ENCODE measurements around the gene NRSN2.
A peak's percentile ranks its signal among the peaks of the same experiment; 100 is the strongest.

Gene NRSN2

GRCh38 chr20:309841-310644, 36.9 kb upstream of the NRSN2 start:
- peak overlapping the region; percentile 23 for H3K4me3 ChIP-seq (ENCODE audit: insufficient read depth, low read depth, low read length, poor library complexity, severe bottlenecking)
- no peak overlapping the region for H3K27ac ChIP-seq (ENCODE audit: insufficient read depth, low read length, poor library complexity, severe bottlenecking)
- H3K9me3 ChIP-seq (ENCODE audit: control insufficient read depth, low read length): no peaks in the 10 kb centered on the region
- H3K4me1 ChIP-seq (ENCODE audit: control insufficient read depth, insufficient read depth, low read length, poor library complexity, severe bottlenecking): peaks cover 3% of the 10 kb centered on the region
- DNase-seq: peak; percentile 23 to 65 (median 35)
- no peaks in the 10 kb centered on the region for H3K36me3 ChIP-seq (ENCODE audit: control insufficient read depth, insufficient read depth, low read length)
- no peaks in the 10 kb centered on the region for H3K27me3 ChIP-seq (replicated peaks; ENCODE audit: control insufficient read depth, insufficient read depth, low read length, poor library complexity, severe bottlenecking)

GRCh38 chr20:310645-311044, 36.3 kb upstream of the NRSN2 start:
- Histone ChIP-seq H3K27ac (ENCODE audit: insufficient read depth, low read length, poor library complexity, severe bottlenecking) (no peak overlapping the region), H3K4me1 (ENCODE audit: control insufficient read depth, insufficient read depth, low read length, poor library complexity, severe bottlenecking) (peaks cover 3% of the 10 kb centered on the region), H3K4me3 (ENCODE audit: insufficient read depth, low read depth, low read length, poor library complexity, severe bottlenecking) (peak overlapping the region; percentile 23), H3K27me3 (replicated peaks; ENCODE audit: control insufficient read depth, insufficient read depth, low read length, poor library complexity, severe bottlenecking) (no peaks in the 10 kb centered on the region), H3K9me3 (ENCODE audit: control insufficient read depth, low read length) (no peaks in the 10 kb centered on the region), H3K36me3 (ENCODE audit: control insufficient read depth, insufficient read depth, low read length) (no peaks in the 10 kb centered on the region)
- DNase-seq: no peak

- Histone ChIP-seq H3K27ac (ENCODE audit: insufficient read depth, low read length, poor library complexity, severe bottlenecking) (no peak overlapping the region), H3K4me3 (ENCODE audit: insufficient read depth, low read depth, low read length, poor library complexity, severe bottlenecking) (no peak overlapping the region), H3K27me3 (replicated peaks; ENCODE audit: control insufficient read depth, insufficient read depth, low read length, poor library complexity, severe bottlenecking) (no peaks in the 10 kb centered on the region), H3K9me3 (ENCODE audit: control insufficient read depth, low read length) (no peaks in the 10 kb centered on the region), H3K4me1 (ENCODE audit: control insufficient read depth, insufficient read depth, low read length, poor library complexity, severe bottlenecking) (peaks cover 3% of the 10 kb centered on the region), H3K36me3 (ENCODE audit: control insufficient read depth, insufficient read depth, low read length) (no peaks in the 10 kb centered on the region)
- no peak for DNase-seq
Observed at GRCh38 chr20:311609-312008, 35.3 kb upstream of the NRSN2 start.

GRCh38 chr20:312067-312466, 34.8 kb upstream of the NRSN2 start:
- no peak for DNase-seq
- Histone ChIP-seq H3K9me3 (ENCODE audit: control insufficient read depth, low read length) (no peaks in the 10 kb centered on the region), H3K4me3 (ENCODE audit: insufficient read depth, low read depth, low read length, poor library complexity, severe bottlenecking) (no peak overlapping the region), H3K27me3 (replicated peaks; ENCODE audit: control insufficient read depth, insufficient read depth, low read length, poor library complexity, severe bottlenecking) (no peaks in the 10 kb centered on the region), H3K27ac (ENCODE audit: insufficient read depth, low read length, poor library complexity, severe bottlenecking) (no peak overlapping the region), H3K36me3 (ENCODE audit: control insufficient read depth, insufficient read depth, low read length) (no peaks in the 10 kb centered on the region), H3K4me1 (ENCODE audit: control insufficient read depth, insufficient read depth, low read length, poor library complexity, severe bottlenecking) (peaks cover 3% of the 10 kb centered on the region)

DNA sequence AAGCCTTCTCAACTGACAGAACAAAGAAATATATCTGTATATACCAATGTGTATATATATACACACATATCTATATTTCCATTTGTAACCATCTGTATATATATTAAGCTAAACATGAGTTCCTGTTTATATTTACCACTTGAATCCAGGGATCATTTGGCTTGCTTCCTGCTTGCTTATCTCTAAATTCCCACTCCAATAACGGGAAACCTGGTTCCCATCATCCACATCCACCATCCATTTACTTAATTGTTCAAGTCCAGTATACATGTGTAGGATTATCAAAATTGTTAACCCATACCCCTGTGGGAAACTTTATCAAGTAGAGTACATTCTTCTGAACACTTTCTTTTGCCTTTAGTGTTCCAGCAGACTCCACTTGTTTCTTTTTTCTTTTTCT, 34.0 kb upstream of the NRSN2 start:
- H3K36me3 ChIP-seq (ENCODE audit: control insufficient read depth, insufficient read depth, low read length): no peaks in the 10 kb centered on the region
- DNase-seq: no peak
- H3K27me3 ChIP-seq (replicated peaks; ENCODE audit: control insufficient read depth, insufficient read depth, low read length, poor library complexity, severe bottlenecking): no peaks in the 10 kb centered on the region
- no peak overlapping the region for H3K27ac ChIP-seq (ENCODE audit: insufficient read depth, low read length, poor library complexity, severe bottlenecking)
- H3K9me3 ChIP-seq (ENCODE audit: control insufficient read depth, low read length): no peaks in the 10 kb centered on the region
- H3K4me3 ChIP-seq (ENCODE audit: insufficient read depth, low read depth, low read length, poor library complexity, severe bottlenecking): no peak overlapping the region
- H3K4me1 ChIP-seq (ENCODE audit: control insufficient read depth, insufficient read depth, low read length, poor library complexity, severe bottlenecking): peaks cover 3% of the 10 kb centered on the region

- DNase-seq: no peak
- Histone ChIP-seq H3K36me3 (ENCODE audit: control insufficient read depth, insufficient read depth, low read length) (no peaks in the 10 kb centered on the region), H3K27ac (ENCODE audit: insufficient read depth, low read length, poor library complexity, severe bottlenecking) (no peak overlapping the region), H3K27me3 (replicated peaks; ENCODE audit: control insufficient read depth, insufficient read depth, low read length, poor library complexity, severe bottlenecking) (no peaks in the 10 kb centered on the region), H3K9me3 (ENCODE audit: control insufficient read depth, low read length) (no peaks in the 10 kb centered on the region), H3K4me1 (ENCODE audit: control insufficient read depth, insufficient read depth, low read length, poor library complexity, severe bottlenecking) (peaks cover 3% of the 10 kb centered on the region), H3K4me3 (ENCODE audit: insufficient read depth, low read depth, low read length, poor library complexity, severe bottlenecking) (no peak overlapping the region)
Observed at GRCh38 chr20:313402-313801, 33.5 kb upstream of the NRSN2 start.

DNA sequence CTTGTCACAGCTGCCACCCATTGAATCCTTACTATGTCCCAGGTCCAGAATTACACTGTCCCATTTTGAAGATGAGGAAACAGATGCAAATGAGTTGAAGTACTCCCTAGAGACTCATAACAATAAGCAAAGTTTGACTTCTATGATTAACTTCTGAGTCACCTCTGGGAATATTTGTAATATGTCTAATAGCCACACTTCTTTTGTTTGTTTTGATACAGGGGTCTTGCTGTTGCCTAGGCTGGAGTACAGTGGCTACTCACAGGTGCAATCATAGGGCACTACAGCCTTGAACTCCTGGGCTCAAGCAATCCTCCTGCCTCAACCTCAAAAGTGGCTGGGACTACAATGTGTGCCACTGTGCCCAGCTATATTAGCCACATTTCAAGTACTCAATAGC, 33.0 kb upstream of the NRSN2 start:
- no peaks in the 10 kb centered on the region for H3K36me3 ChIP-seq (ENCODE audit: control insufficient read depth, insufficient read depth, low read length)
- H3K27ac ChIP-seq (ENCODE audit: insufficient read depth, low read length, poor library complexity, severe bottlenecking): no peak overlapping the region
- H3K4me3 ChIP-seq (ENCODE audit: insufficient read depth, low read depth, low read length, poor library complexity, severe bottlenecking): no peak overlapping the region
- DNase-seq: no peak
- H3K4me1 ChIP-seq (ENCODE audit: control insufficient read depth, insufficient read depth, low read length, poor library complexity, severe bottlenecking): peaks cover 3% of the 10 kb centered on the region
- no peaks in the 10 kb centered on the region for H3K27me3 ChIP-seq (replicated peaks; ENCODE audit: control insufficient read depth, insufficient read depth, low read length, poor library complexity, severe bottlenecking)
- no peaks in the 10 kb centered on the region for H3K9me3 ChIP-seq (ENCODE audit: control insufficient read depth, low read length)

DNA sequence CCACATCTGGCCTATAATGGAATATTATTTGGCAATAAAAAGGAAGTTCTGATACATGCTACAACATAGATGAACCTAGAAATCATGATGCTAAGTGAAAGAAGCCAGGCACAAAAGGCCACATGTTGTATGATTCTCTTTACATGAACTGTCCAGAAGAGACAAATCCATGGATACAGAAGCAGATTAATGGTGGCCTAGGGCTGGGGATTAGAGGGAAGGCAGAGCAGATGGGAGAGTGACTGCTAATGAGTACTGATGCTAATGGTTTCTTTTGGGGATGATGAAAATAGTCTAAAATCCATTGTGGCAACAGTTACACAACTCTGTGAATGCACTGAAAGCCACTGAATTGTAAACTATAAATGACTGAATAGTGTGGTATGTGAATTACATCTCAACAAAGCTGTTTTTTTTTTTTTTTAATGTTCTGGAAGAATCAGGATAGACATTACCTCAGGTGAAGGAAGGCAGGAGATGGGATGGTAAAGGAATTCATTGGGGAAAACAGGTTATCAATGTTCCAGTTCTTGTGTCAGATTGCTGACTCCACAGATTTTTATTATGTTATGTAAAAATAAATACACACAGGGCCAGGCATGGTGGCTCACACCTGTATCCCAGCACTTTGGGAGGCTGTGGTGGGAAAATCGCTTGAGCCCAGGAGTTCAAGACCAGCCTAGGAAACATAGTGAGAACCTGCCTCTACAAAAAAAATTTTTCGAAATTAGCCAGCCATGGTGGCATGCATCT, 30.4 kb upstream of the NRSN2 start:
- Histone ChIP-seq H3K27ac (ENCODE audit: insufficient read depth, low read length, poor library complexity, severe bottlenecking) (no peak overlapping the region), H3K4me1 (ENCODE audit: control insufficient read depth, insufficient read depth, low read length, poor library complexity, severe bottlenecking) (no peaks in the 10 kb centered on the region), H3K36me3 (ENCODE audit: control insufficient read depth, insufficient read depth, low read length) (no peaks in the 10 kb centered on the region), H3K4me3 (ENCODE audit: insufficient read depth, low read depth, low read length, poor library complexity, severe bottlenecking) (no peak overlapping the region), H3K27me3 (replicated peaks; ENCODE audit: control insufficient read depth, insufficient read depth, low read length, poor library complexity, severe bottlenecking) (no peaks in the 10 kb centered on the region), H3K9me3 (ENCODE audit: control insufficient read depth, low read length) (no peaks in the 10 kb centered on the region)
- DNase-seq: no peak

GRCh38 chr20:324177-325044, 22.5 kb upstream of the NRSN2 start:
- no peaks in the 10 kb centered on the region for H3K9me3 ChIP-seq (ENCODE audit: control insufficient read depth, low read length)
- H3K27ac ChIP-seq (ENCODE audit: insufficient read depth, low read length, poor library complexity, severe bottlenecking): peak overlapping the region; percentile 73
- no peaks in the 10 kb centered on the region for H3K36me3 ChIP-seq (ENCODE audit: control insufficient read depth, insufficient read depth, low read length)
- peak overlapping the region; percentile 79 for H3K4me3 ChIP-seq (ENCODE audit: insufficient read depth, low read depth, low read length, poor library complexity, severe bottlenecking)
- peak; percentile 74 to 79 (median 78) for DNase-seq
- no peaks in the 10 kb centered on the region for H3K27me3 ChIP-seq (replicated peaks; ENCODE audit: control insufficient read depth, insufficient read depth, low read length, poor library complexity, severe bottlenecking)
- H3K4me1 ChIP-seq (ENCODE audit: control insufficient read depth, insufficient read depth, low read length, poor library complexity, severe bottlenecking): peaks cover 23% of the 10 kb centered on the region

Measured in effector memory CD4-positive, alpha-beta T cell (primary cell).